HG03175 (cell line): ENCODE data around the gene CDH4.

ENCODE experiments used
- ATAC-seq: cut with Tn5 transposase; IDR thresholded peaks from one replicate; pipeline ENCODE4 v1.9.1; 2021; ENCODE audit warnings: mild to moderate bottlenecking, moderate library complexity; ENCODE audit not compliant: unreplicated experiment

CDH4 gene

GRCh38 chr20:61803915-61804751, 552.1 kb downstream of the CDH4 start:
- ATAC-seq: no peak

- no peak for ATAC-seq
These were observed 552.8 kb downstream of the CDH4 start for GRCh38 chr20:61804752-61805295.

- ATAC-seq: no peak
These were observed 553.3 kb downstream of the CDH4 start for GRCh38 chr20:61805365-61805764.

GRCh38 chr20:61805781-61806180, 553.7 kb downstream of the CDH4 start:
- ATAC-seq: no peak

- ATAC-seq: no peak
These were observed 554.3 kb downstream of the CDH4 start for GRCh38 chr20:61806314-61806713.

GRCh38 chr20:61806995-61807394, 554.9 kb downstream of the CDH4 start:
- ATAC-seq: no peak

- ATAC-seq: no peak
These were observed 555.6 kb downstream of the CDH4 start for GRCh38 chr20:61807471-61808160.

- ATAC-seq: no peak
These were observed 556.4 kb downstream of the CDH4 start for GRCh38 chr20:61808447-61808846.

GRCh38 chr20:61809006-61809770, 557.1 kb downstream of the CDH4 start:
- ATAC-seq: no peak

- no peak for ATAC-seq
These were observed 558.1 kb downstream of the CDH4 start for GRCh38 chr20:61810066-61810737.

- ATAC-seq: no peak
These were observed 558.7 kb downstream of the CDH4 start for GRCh38 chr20:61810738-61811135.

- ATAC-seq: no peak
These were observed 559.1 kb downstream of the CDH4 start for GRCh38 chr20:61811166-61811565.

- no peak for ATAC-seq
These were observed 560.2 kb downstream of the CDH4 start for GRCh38 chr20:61812121-61812844.

- no peak for ATAC-seq
These were observed 560.9 kb downstream of the CDH4 start for GRCh38 chr20:61812845-61813485.

- no peak for ATAC-seq
These were observed 561.7 kb downstream of the CDH4 start for GRCh38 chr20:61813791-61814190.

- ATAC-seq: no peak
These were observed 562.2 kb downstream of the CDH4 start for GRCh38 chr20:61814244-61814643.

- no peak for ATAC-seq
These were observed 562.7 kb downstream of the CDH4 start for GRCh38 chr20:61814726-61815125.

- ATAC-seq: no peak
These were observed 563.1 kb downstream of the CDH4 start for GRCh38 chr20:61815176-61815575.

- no peak for ATAC-seq
These were observed 563.6 kb downstream of the CDH4 start for GRCh38 chr20:61815678-61816077.
